ENCODE data around the gene HEATR5A.

- no peak for TF ChIP-seq POLR2A (IDR thresholded peaks at IDR 0.05)
- no peak for TF ChIP-seq CTCF (IDR thresholded peaks at IDR 0.05)
Observed at GRCh38 chr14:31263485-31264133, 156.7 kb downstream of the HEATR5A start.

Data from right lobe of liver (tissue), 4 donors.